Coronary artery (tissue), 2 donors: ENCODE results near the gene CYBRD1.

Experiments
- DNase-seq: peaks from one replicate; pipeline ENCODE4 v3.0.0-alpha.2; 2017; ENCODE audit warnings: low spot score
- H3K27ac ChIP-seq, 2 donors: fragments of 200-600 bp; sonication (generic); one replicate each; pipeline ENCODE4 v1.5.1; 2016 to 2019
- H3K4me3 ChIP-seq: fragments of 200-600 bp; sonication (generic); 2 replicates; pipeline ENCODE4 v1.5.1; 2016; ENCODE audit warnings: mild to moderate bottlenecking, moderate library complexity
- CTCF ChIP-seq: fragments of 200-600 bp; sonication (generic); IDR thresholded peaks from one replicate; pipeline ENCODE4 v1.5.1; 2019; ENCODE audit warnings: antibody characterized with exemption

The CYBRD1 gene

GRCh38 chr2:171595456-171595855 lies 73.2 kb downstream of the CYBRD1 start:
- no peak for DNase-seq
- no peak overlapping the region for H3K27ac ChIP-seq
- no peak overlapping the region for H3K4me3 ChIP-seq
- TF ChIP-seq CTCF: no peak

GRCh38 chr2:171595896-171596295 lies 73.6 kb downstream of the CYBRD1 start:
- no peak for TF ChIP-seq CTCF
- no peak for DNase-seq
- H3K27ac ChIP-seq: no peak overlapping the region
- H3K4me3 ChIP-seq: no peak overlapping the region

GRCh38 chr2:171598713-171599319 lies 76.5 kb downstream of the CYBRD1 start:
- Histone ChIP-seq H3K4me3 (no peak overlapping the region), H3K27ac (no peak overlapping the region)
- TF ChIP-seq CTCF: peak; percentile 50
- no peak for DNase-seq

DNA sequence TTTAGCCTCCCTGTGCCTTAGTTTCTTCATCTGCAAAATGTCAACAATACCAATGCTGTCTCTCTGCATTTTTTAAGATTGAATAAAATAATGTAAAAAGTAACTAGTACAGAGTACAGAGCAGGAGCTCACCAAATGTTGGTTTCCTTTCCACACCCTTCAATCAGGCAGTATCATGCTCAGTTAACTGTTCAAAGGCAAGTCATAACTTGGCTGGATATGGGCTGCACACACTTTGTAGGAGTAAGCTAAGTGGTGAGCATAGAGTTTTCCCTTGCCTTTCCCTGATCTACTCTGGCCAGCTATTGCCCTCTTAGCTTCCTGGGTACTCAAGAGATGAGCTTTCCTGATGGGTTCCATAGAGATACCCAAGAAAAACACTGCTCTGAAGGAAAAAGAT lies 77.9 kb downstream of the CYBRD1 start:
- no peak overlapping the region for H3K4me3 ChIP-seq
- no peak for TF ChIP-seq CTCF
- no peak for DNase-seq
- H3K27ac ChIP-seq: no peak overlapping the region

DNA sequence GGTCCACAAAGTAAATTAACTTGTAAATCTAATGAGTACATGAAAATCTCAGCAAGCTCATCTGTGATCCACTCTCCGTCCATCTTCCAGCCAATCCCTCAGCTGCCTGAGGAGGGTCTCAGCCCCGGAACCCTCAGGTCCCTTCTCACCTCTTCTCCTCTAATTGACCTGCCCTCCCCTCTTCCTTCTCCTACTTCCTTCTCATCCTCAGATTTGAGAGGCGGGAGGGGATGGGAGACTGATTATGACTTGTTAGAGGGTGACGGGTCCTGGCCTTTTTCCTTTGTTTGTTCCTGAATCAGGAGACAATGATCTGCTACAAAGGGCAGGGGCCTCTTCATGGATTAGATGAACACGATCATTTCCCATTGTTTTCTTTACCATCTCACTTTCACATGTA lies 80.1 kb downstream of the CYBRD1 start:
- no peak overlapping the region for H3K4me3 ChIP-seq
- TF ChIP-seq CTCF: no peak
- H3K27ac ChIP-seq: no peak overlapping the region

More for the DNA sequence above, 80.1 kb downstream of the CYBRD1 start:
- no peak for DNase-seq
